MCF 10A (cell line): ENCODE data around the gene MRPL9. TPM values are rescaled to one million over a fixed set of nuclear protein-coding genes. Genes with fewer than 3 reads are reported as not detected.
"Not testable (repeated sequence)": the region's sequence is repeated elsewhere in the genome, so short reads cannot be mapped to it uniquely, and the experiment has no call there.

ENCODE experiments used
- BruUV-seq: library from RNA; stranded (reverse); fragments of 400-500 nt; replicated peaks from 2 replicates; lab custom pipeline; 2021; lab: Mats Ljungman, UMichigan
- CTCF ChIA-PET: fragments of 300-600 bp; sonication (Branson Sonifier 250); formaldehyde crosslinking; extraction: SDS; loops from one replicate; lab custom pipeline; 2021; ENCODE audit warnings: antibody characterized with exemption, inconsistent platforms; lab: Yijun Ruan, JAX
- POLR2A ChIA-PET: fragments of 300-600, 350-650 bp; sonication (Branson Sonifier 250); formaldehyde crosslinking; extraction: SDS; loops from one replicate; lab custom pipeline; 2020; ENCODE audit warnings: antibody characterized with exemption, inconsistent platforms; lab: Yijun Ruan, JAX
- DNase-seq: peaks from one replicate; pipeline ENCODE4 v3.0.0-alpha.2; 2018; ENCODE audit not compliant: unreplicated experiment
- H3K27ac Mint-ChIP-seq: one replicate; pipeline ENCODE4 v1.8.0; 2022; ENCODE audit warnings: mild to moderate bottlenecking, low read depth, mixed read lengths; ENCODE audit not compliant: unreplicated experiment
- H3K27me3 Mint-ChIP-seq: one replicate; pipeline ENCODE4 v1.8.0; 2022; ENCODE audit warnings: mixed read lengths; ENCODE audit not compliant: insufficient read depth, unreplicated experiment
- H3K36me3 Mint-ChIP-seq: one replicate; pipeline ENCODE4 v1.8.0; 2022; ENCODE audit warnings: mild to moderate bottlenecking, moderate library complexity, mixed read lengths; ENCODE audit not compliant: insufficient read depth, unreplicated experiment
- H3K4me1 Mint-ChIP-seq: one replicate; pipeline ENCODE4 v1.8.0; 2022; ENCODE audit warnings: mixed read lengths; ENCODE audit not compliant: insufficient read depth, unreplicated experiment
- H3K4me3 Mint-ChIP-seq: one replicate; pipeline ENCODE4 v1.8.0; 2022; ENCODE audit warnings: mild to moderate bottlenecking, moderate library complexity, mixed read lengths; ENCODE audit not compliant: unreplicated experiment
- H3K9me3 Mint-ChIP-seq: one replicate; pipeline ENCODE4 v1.8.0; 2022; ENCODE audit warnings: mixed read lengths; ENCODE audit not compliant: unreplicated experiment
- intact Hi-C: fragments of 100-400 bp; cut with micrococcal nuclease; formaldehyde crosslinking; loops from 2 replicates; pipeline ENCODE4 v1.14.1; 2022
- total RNA-seq: library from RNA; stranded (reverse); gene quantifications from 2 replicates; pipeline ENCODE4 v1.2.3, GENCODE V29; 2022
- TF ChIP-seq, protein P1 (sequence below): fragments of 200-600 bp; IDR thresholded peaks from one replicate; pipeline ENCODE4 v1.8.0; 2022; ENCODE audit warnings: antibody characterized with exemption, mild to moderate bottlenecking; ENCODE audit not compliant: unreplicated experiment

Gene MRPL9
- total RNA-seq, 1 experiment from 2014 or later: 146 TPM

- H3K36me3 Mint-ChIP-seq, H3K27ac Mint-ChIP-seq, H3K4me1 Mint-ChIP-seq, BruUV-seq, H3K9me3 Mint-ChIP-seq, DNase-seq, H3K4me3 Mint-ChIP-seq, H3K27me3 Mint-ChIP-seq, intact Hi-C loops: not testable (repeated sequence)
- POLR2A ChIA-PET: interaction anchor here (0.6 to 4.2 kb wide), 3 partner anchors 9 to 230 kb away, joined by 3 to 17 read pairs (median 10); partner anchors contain the start of genes MRPL9 and TDRKH
- CTCF ChIA-PET: interaction anchor here (0.6 to 0.7 kb wide), 2 partner anchors 10 to 216 kb away, joined by 3 read pairs; no protein-coding TSS in a partner anchor
These were observed 17.4 kb upstream of the MRPL9 start for GRCh38 chr1:151780736-151781135.

- ChIA-PET POLR2A (interaction anchor here (0.6 to 4.2 kb wide), 4 partner anchors 8 to 17 kb away, joined by 3 to 17 read pairs (median 10); partner anchors contain the start of genes MRPL9 and TDRKH), CTCF (interaction anchor here (0.5 to 0.8 kb wide), 5 partner anchors 10 to 678 kb away, joined by 3 to 4 read pairs (median 3); partner anchors contain the start of gene TDRKH)
- Mint-ChIP-seq H3K4me3 (no peak overlapping the region), H3K27me3 (no peaks in the 10 kb centered on the region), H3K27ac (peak overlapping the region; percentile 16), H3K9me3 (no peaks in the 10 kb centered on the region), H3K4me1 (no peaks in the 10 kb centered on the region), H3K36me3 (no peaks in the 10 kb centered on the region)
- DNase-seq: no peak
- TF ChIP-seq, protein P1, sequence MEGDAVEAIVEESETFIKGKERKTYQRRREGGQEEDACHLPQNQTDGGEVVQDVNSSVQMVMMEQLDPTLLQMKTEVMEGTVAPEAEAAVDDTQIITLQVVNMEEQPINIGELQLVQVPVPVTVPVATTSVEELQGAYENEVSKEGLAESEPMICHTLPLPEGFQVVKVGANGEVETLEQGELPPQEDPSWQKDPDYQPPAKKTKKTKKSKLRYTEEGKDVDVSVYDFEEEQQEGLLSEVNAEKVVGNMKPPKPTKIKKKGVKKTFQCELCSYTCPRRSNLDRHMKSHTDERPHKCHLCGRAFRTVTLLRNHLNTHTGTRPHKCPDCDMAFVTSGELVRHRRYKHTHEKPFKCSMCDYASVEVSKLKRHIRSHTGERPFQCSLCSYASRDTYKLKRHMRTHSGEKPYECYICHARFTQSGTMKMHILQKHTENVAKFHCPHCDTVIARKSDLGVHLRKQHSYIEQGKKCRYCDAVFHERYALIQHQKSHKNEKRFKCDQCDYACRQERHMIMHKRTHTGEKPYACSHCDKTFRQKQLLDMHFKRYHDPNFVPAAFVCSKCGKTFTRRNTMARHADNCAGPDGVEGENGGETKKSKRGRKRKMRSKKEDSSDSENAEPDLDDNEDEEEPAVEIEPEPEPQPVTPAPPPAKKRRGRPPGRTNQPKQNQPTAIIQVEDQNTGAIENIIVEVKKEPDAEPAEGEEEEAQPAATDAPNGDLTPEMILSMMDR: no peak
- intact Hi-C loops: no loop called here
- no TSS peak for BruUV-seq
These were observed 16.6 kb upstream of the MRPL9 start for GRCh38 chr1:151779852-151780251.

- peaks cover 6% of the 10 kb centered on the region for H3K4me1 Mint-ChIP-seq
- BruUV-seq: no TSS peak
- no peak overlapping the region for H3K4me3 Mint-ChIP-seq
- no peak for DNase-seq
- TF ChIP-seq, protein P1: no peak
- ChIA-PET POLR2A (interaction anchor here (4.2 kb wide), 1 partner anchor 14 kb away, joined by 17 read pairs; the partner anchor contains the start of gene MRPL9), CTCF (interaction anchor here (0.6 to 1.0 kb wide), 6 partner anchors 8 to 156 kb away, joined by 3 to 4 read pairs (median 4); no protein-coding TSS in a partner anchor)
- no peak overlapping the region for H3K27ac Mint-ChIP-seq
- H3K36me3 Mint-ChIP-seq: no peaks in the 10 kb centered on the region
- H3K9me3 Mint-ChIP-seq: no peaks in the 10 kb centered on the region
- H3K27me3 Mint-ChIP-seq: no peaks in the 10 kb centered on the region
- intact Hi-C loops: no loop called here
These were observed 14.0 kb upstream of the MRPL9 start for GRCh38 chr1:151777317-151777716.

DNA sequence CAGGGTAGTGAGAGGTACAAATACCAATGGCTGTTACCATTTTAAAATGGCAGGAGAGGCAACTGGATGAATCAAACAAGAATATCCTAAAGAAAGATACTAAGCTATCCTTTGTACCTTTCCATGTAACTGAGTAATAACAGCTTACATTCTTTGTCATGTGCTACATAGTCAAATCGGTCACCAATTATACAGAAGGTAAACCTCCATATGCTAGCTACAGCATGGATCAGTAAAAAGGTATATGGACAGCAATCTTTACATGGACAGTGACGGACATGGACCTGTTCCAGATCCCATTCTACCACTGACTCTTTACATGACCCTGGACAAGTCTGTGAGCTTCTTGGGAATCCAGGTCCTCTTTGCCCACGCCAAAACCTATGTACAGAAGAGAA is 13.4 kb upstream of the MRPL9 start:
- BruUV-seq: no TSS peak
- intact Hi-C loops: no loop called here
- H3K27ac Mint-ChIP-seq: no peak overlapping the region
- peaks cover 6% of the 10 kb centered on the region for H3K4me1 Mint-ChIP-seq
- H3K27me3 Mint-ChIP-seq: no peaks in the 10 kb centered on the region
- POLR2A ChIA-PET: interaction anchor here (1.3 to 4.2 kb wide), 2 partner anchors 11 to 13 kb away, joined by 4 to 17 read pairs; partner anchors contain the start of gene MRPL9
- no peaks in the 10 kb centered on the region for H3K36me3 Mint-ChIP-seq
- no peak overlapping the region for H3K4me3 Mint-ChIP-seq
- TF ChIP-seq, protein P1: no peak
- CTCF ChIA-PET: interaction anchor here (1.0 to 1.8 kb wide), 2 partner anchors 9 to 183 kb away, joined by 4 to 6 read pairs; no protein-coding TSS in a partner anchor
- H3K9me3 Mint-ChIP-seq: no peaks in the 10 kb centered on the region
- no peak for DNase-seq
